ENCODE results near the gene POLH.

POLH gene

DNA sequence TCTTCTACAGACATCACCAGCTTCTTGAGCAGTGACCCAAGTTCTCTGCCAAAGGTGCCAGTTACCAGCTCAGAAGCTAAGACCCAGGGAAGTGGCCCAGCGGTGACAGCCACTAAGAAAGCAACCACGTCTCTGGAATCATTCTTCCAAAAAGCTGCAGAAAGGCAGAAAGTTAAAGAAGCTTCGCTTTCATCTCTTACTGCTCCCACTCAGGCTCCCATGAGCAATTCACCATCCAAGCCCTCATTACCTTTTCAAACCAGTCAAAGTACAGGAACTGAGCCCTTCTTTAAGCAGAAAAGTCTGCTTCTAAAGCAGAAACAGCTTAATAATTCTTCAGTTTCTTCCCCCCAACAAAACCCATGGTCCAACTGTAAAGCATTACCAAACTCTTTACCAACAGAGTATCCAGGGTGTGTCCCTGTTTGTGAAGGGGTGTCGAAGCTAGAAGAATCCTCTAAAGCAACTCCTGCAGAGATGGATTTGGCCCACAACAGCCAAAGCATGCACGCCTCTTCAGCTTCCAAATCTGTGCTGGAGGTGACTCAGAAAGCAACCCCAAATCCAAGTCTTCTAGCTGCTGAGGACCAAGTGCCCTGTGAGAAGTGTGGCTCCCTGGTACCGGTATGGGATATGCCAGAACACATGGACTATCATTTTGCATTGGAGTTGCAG lies 37.9 kb downstream of the POLH start:
- TF ChIP-seq, protein P1, sequence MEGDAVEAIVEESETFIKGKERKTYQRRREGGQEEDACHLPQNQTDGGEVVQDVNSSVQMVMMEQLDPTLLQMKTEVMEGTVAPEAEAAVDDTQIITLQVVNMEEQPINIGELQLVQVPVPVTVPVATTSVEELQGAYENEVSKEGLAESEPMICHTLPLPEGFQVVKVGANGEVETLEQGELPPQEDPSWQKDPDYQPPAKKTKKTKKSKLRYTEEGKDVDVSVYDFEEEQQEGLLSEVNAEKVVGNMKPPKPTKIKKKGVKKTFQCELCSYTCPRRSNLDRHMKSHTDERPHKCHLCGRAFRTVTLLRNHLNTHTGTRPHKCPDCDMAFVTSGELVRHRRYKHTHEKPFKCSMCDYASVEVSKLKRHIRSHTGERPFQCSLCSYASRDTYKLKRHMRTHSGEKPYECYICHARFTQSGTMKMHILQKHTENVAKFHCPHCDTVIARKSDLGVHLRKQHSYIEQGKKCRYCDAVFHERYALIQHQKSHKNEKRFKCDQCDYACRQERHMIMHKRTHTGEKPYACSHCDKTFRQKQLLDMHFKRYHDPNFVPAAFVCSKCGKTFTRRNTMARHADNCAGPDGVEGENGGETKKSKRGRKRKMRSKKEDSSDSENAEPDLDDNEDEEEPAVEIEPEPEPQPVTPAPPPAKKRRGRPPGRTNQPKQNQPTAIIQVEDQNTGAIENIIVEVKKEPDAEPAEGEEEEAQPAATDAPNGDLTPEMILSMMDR (IDR thresholded peaks at IDR 0.05; ENCODE audit: control insufficient read depth, insufficient read depth, low read depth, low read length, missing control alignments) = no peak
- DNase-seq (ENCODE audit: low read depth) = no peak

DNA sequence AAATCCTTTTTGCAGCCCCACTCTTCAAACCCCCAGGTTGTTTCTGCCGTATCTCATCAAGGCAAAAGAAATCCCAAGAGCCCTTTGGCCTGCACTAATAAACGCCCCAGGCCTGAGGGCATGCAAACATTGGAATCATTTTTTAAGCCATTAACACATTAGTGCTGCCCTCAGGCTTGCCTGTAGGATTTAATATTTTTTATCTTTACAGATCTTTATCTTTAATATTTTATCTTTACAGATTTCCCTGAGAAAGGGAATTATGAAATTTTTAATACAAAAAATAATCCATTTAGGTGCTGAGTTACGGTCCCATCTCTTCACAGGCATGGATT lies 38.4 kb downstream of the POLH start:
- no peak for DNase-seq (ENCODE audit: low read depth)
- TF ChIP-seq, protein P1 (IDR thresholded peaks at IDR 0.05; ENCODE audit: control insufficient read depth, insufficient read depth, low read depth, low read length, missing control alignments) = no peak
- no peak overlapping the region for H3K4me3 ChIP-seq (ENCODE audit: control insufficient read depth, low read depth, low read length)

More for the DNA sequence above, 37.9 kb downstream of the POLH start:
- no peak overlapping the region for H3K4me3 ChIP-seq (ENCODE audit: control insufficient read depth, low read depth, low read length)

DNA sequence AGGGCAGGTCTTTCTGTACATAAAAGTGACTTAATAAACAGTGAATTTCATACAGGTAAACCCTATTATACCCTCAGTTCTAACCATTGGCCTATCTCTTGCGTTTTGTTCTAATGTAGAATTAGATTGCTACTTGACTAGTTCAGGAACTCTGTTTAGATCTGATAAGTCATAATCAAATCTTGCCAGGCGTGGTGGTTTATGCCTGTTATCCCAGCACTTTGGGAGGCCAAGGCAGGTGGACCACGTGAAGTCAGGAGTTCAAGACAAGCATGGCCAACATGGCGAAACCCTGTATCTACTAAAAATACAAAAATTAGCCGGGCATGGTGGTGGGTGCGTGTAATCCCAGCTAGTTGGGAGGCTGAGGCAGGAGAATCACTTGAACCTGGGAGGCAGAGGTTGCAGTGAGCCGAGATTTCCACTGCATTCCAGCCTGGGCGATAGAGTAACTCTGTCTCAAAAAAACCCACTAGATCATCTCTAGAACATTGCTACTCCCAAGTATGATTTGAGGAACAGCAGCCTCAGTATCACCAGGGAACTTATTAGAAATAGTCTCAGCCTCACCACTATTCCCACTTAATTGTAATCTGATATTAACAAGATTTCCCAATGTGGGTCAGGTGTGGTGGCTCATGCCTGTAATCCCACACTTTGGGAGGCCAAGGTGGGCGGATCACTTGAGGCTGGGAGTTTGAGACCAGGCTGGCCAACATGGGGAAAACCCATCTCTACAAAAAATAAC lies 40.9 kb downstream of the POLH start:
- no peak overlapping the region for H3K4me3 ChIP-seq (ENCODE audit: control insufficient read depth, low read depth, low read length)
- TF ChIP-seq, protein P1 (IDR thresholded peaks at IDR 0.05; ENCODE audit: control insufficient read depth, insufficient read depth, low read depth, low read length, missing control alignments) = no peak

DNA sequence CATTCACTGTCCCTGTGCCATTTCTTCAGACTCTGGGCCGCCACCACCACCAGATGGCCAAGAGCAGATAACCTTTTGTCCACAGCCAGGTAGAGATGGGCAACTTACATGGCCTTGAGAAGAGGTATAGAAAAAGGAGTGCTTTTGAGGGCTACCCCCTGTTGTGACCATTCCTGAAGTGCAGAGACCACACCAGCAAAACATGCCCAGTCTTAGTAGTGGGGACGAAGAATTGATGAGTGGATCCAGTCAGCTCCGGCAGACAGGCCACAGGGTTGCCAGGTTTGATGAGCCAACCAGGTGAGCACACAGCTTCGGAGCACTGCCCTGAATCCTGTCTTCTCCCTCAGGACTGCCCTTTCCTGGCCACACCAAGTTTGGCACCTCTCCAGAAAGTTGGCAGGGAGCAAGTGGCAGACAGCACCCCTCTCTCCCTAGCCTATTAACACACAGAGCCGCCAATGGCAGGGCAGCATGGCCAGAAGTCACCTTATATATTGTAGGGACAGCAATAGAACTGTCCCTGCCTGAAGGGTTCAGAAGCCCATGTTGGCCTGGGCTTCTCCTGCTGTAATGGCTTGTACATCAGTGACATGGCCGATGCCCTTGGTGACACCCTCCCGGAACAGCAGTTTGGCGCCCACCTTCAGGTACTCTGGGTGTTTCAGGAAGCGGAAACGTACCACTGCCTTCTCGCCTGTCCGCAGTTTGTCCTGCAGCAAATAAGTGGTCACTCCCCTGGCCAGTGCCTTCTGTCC lies 45.3 kb downstream of the POLH start:
- no peak for DNase-seq (ENCODE audit: low read depth)
- TF ChIP-seq, protein P1 (IDR thresholded peaks at IDR 0.05; ENCODE audit: control insufficient read depth, insufficient read depth, low read depth, low read length, missing control alignments) = no peak
- H3K4me3 ChIP-seq (ENCODE audit: control insufficient read depth, low read depth, low read length) = no peak overlapping the region

More for the DNA sequence above, 40.9 kb downstream of the POLH start:
- no peak for DNase-seq (ENCODE audit: low read depth)

DNA sequence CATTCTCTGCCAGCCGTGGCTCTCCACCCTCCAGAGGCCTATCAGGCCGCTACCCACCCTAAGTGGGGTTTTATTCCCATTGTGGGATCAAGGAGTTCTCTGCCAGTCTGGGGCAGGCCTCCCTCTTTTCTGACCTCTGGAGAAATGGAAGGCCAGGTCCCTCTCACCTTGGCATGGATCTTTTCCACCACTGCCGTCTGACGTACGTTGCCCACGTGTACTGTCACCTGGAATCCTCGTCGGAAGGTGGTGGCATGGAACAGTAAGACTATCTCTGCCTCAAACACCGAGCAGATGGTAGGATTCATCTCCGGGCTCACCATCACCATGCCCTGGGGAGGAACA lies 45.8 kb downstream of the POLH start:
- no peak for DNase-seq (ENCODE audit: low read depth)
- TF ChIP-seq, protein P1 (IDR thresholded peaks at IDR 0.05; ENCODE audit: control insufficient read depth, insufficient read depth, low read depth, low read length, missing control alignments) = no peak
- no peak overlapping the region for H3K4me3 ChIP-seq (ENCODE audit: control insufficient read depth, low read depth, low read length)

DNA sequence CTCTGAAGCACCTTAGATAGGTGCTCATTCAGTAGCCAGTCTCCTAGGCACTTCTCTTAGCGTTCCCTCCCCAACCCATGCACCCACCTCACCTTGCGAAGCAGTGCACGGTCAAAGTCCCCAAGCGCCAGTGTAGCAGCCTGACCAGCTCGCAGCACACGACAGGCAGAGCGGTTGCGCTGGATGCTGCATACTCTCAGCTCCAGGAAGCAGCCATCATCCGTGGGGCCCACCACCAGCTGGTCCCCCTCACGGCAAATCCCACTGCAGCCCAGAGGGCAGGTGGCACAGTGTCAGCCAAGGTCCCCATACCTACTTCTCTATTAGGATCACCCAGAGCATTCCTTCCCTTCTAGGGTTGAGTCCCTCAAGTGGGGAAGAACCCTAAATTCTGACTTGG lies 46.6 kb downstream of the POLH start:
- DNase-seq (ENCODE audit: low read depth) = no peak
- TF ChIP-seq, protein P1 (IDR thresholded peaks at IDR 0.05; ENCODE audit: control insufficient read depth, insufficient read depth, low read depth, low read length, missing control alignments) = no peak
- no peak overlapping the region for H3K4me3 ChIP-seq (ENCODE audit: control insufficient read depth, low read depth, low read length)

Data from AG09309 (cell line).